NCI-H2171 (cell line): Measurements from ENCODE around the gene AHCYL1.

Source experiments
- DNase-seq: peaks from one replicate; lab custom pipeline; 2025; lab: John Stamatoyannopoulos, UW

AHCYL1 gene

DNA sequence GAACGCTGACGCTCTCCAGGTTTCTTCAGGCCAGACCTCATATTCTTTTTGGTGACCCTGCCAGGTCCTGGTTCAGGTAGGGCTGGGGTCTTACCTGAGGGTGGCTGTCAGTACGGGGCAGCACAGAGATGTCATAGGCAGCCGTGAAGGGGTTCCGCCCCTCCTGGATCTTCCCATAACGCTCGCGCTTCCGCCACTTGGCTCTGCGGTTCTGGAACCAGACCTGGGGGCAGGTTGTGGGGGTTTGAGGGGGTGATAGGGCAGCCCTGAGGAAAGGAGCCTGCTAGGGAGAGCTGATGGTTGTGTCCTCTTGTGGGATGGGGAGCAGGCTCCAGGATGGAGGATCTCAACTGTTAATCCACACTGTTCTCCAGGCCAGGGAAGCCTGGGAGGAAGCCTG lies 76.8 kb downstream of the AHCYL1 start:
- DNase-seq = no peak

- no peak for DNase-seq
Observed at GRCh38 chr1:110062612-110063011, 78.0 kb downstream of the AHCYL1 start.

GRCh38 chr1:110063781-110064180 lies 79.2 kb downstream of the AHCYL1 start:
- no peak for DNase-seq

DNA sequence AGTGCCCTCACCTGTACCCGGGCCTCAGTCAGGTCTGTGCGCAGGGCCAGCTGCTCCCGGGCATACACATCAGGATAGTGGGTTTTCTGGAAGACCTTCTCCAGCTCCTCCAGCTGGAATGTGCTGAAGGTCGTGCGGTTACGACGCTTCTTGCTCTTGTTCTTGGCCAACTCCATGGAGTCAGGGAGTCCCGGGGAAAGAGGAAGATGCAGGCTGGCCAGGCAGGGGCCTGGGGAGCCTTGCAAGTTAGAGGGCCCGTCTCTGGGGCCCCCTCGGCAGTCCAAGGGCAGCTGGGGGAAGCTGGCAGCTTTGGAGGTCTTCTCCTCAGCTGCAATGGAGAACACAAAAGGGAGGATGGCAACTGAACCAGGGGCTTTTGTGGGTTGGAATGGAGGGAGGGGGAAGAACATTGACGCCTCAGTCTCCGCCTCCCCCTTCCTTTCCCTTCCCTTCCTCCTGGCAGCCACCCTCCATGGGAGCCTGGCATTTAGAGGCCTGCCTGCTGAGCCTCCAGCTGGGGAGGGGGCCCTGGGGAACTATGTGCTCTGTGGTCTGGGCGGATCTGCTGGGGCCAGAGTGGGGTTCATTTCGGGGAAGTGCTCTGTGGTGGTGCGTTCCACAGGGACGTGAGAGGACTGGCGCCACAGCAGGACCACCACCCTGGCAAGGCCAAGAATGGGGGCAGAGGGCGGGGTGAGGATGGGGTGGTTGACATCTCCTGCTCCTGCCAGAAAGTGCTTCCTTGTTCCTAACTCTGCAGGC lies 80.2 kb downstream of the AHCYL1 start:
- no peak for DNase-seq

GRCh38 chr1:110065841-110066240 lies 81.3 kb downstream of the AHCYL1 start:
- no peak for DNase-seq

GRCh38 chr1:110067479-110067892 lies 82.9 kb downstream of the AHCYL1 start:
- no peak for DNase-seq

- DNase-seq = no peak
Observed at GRCh38 chr1:110067893-110068645, 83.5 kb downstream of the AHCYL1 start.

GRCh38 chr1:110068646-110069403 lies 84.3 kb downstream of the AHCYL1 start:
- no peak for DNase-seq

DNA sequence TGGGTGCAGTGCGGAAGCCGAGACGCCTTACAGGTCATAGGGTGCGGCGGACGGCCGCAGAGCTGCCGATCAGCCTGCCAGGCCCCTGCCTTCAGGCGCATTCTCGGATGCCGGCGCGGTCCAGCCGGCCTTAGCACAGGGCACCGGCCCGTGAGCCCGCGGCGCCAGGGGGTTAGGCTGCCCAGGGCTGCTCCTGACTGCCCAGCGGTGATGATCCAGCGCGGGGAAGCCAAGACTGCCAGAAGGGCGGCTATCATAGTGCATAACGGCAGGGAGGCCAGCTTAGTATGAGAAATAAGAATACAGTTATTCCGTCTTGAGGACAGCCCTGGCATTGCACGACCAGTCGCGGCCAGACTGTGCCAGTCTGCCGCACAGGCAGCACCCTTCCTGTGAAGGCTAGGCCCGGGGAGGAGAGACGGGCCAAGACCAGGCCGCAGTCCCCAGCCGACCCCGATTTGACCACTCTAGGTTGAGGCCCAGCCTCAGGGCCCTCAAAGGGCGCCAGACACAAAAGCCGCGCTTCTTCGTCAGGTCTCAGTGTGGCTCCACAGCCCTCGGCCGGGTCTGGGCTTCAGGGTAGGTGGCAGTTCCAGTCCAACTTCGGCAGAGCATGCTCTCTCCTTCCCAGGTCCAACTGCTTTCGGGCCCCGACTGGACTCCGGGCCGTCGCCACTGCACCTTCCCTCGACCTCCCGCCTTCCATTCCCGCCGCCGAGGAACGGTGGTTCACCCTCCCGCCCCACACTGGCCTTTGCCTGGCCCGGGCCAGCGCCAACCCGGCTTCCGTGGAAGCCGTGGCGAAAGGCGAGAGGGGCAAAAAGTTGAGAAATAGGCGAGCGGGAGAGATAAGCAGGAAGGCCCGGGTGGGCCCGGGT lies 85.1 kb downstream of the AHCYL1 start:
- no peak for DNase-seq

DNA sequence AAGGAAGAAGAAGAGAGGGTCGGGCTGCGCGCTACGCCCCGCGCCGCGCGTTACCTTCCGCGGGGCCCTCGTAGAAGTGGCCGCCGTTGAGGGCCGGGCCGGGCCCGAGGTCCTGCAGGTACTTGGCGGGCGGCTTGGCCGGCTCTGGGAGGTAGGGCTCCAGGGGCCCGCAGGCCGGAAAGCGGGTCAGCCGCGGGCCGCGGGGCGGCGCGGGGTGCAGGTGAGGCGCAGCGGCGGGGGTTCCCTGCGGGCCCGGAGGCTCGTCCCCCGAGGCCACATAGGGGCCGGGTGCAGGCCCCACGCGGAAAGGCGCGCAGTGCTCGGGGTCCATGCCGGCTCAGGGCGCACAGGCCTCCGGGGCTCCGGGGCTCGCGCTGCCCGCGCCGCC lies 85.7 kb downstream of the AHCYL1 start:
- DNase-seq = no peak

DNA sequence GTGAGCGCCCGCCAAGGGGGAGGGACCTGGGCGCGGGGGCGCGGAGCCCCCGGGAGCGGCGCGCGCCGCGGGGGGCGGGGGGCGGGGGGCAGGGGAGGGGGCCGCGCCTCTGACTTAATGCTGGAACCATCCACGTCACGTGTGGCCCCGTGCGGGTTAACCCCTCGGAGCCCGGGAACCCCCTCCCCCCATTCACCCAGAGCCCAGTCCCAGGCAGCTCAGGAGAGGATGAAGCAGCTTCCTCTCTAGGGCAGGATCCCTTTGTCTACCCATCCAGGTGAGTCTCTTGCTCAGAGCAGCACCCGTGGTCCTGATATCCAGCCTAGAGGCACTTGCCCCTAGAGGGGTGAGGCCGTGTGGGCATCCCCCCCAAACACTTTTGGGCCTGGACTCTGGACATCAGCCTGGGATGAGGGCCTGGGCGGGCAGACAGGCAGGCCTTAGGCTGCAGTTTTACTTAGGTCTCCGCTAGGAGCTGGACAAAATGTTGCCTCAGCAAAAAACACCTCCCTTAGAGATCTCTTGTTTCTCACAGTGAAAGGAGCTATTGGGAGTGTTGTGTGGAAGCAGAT lies 86.2 kb downstream of the AHCYL1 start, which contains the start of gene ALX3:
ALX3 (minus strand) TSS at position 2 of the 572 bp plus-strand sequence. CDS start 60 bp downstream, outside the sequence.
- DNase-seq = no peak
